Measurements from ENCODE around the gene GAK. TPM values are rescaled to one million over a fixed set of nuclear protein-coding genes. Genes with fewer than 3 reads are reported as not detected.

The GAK gene
- total RNA-seq, 4 donors from 2014 or later: 230 to 882 (median 305) TPM

DNA sequence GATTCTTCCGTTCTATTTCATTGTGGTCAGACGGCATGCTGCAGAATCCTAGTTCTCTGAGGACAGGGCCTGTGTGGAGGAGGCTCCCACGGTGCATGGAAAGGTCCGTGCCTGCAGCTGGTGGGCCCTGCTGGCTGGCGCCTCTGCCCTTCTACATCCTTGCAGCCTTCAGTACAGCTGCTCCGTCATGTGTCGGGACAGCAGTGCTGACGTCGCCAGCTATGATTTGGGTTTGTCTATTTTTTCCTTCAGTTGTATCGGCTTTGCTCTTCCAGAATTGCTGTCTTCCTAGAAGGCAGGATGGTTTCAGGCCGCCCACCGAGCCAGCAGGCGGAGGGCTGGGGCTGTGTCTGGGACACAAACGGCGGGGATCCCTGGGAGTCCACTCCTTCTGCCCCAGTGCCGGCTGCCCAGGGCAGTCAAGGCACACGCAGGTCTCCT lies 74.1 kb downstream of the GAK start:
- Histone ChIP-seq H3K4me3 (no peak overlapping the region), H3K9me3 (no peaks in the 10 kb centered on the region), H3K36me3 (peaks cover 0 to 48% (median 23%) of the 10 kb centered on the region in 4 donors), H3K4me1 (no peaks in the 10 kb centered on the region), H3K27ac (no peak overlapping the region), H3K27me3 (no peaks in the 10 kb centered on the region)
- TF ChIP-seq POLR2AphosphoS5 (IDR thresholded peaks at IDR 0.05) (no peak), POLR2A (IDR thresholded peaks at IDR 0.05) (no peak), EP300 (IDR thresholded peaks at IDR 0.05; ENCODE audit: low read depth) (no peak)
- TF ChIP-seq, protein P1, sequence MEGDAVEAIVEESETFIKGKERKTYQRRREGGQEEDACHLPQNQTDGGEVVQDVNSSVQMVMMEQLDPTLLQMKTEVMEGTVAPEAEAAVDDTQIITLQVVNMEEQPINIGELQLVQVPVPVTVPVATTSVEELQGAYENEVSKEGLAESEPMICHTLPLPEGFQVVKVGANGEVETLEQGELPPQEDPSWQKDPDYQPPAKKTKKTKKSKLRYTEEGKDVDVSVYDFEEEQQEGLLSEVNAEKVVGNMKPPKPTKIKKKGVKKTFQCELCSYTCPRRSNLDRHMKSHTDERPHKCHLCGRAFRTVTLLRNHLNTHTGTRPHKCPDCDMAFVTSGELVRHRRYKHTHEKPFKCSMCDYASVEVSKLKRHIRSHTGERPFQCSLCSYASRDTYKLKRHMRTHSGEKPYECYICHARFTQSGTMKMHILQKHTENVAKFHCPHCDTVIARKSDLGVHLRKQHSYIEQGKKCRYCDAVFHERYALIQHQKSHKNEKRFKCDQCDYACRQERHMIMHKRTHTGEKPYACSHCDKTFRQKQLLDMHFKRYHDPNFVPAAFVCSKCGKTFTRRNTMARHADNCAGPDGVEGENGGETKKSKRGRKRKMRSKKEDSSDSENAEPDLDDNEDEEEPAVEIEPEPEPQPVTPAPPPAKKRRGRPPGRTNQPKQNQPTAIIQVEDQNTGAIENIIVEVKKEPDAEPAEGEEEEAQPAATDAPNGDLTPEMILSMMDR (IDR thresholded peaks at IDR 0.05): no peak
- DNase-seq: no peak
- intact Hi-C loops (cut with DNase I; ENCODE audit: low total_unique reads) (no loop called here), in situ Hi-C loops (cut with MboI; ENCODE audit: low pct_ligation_motif_present in 1 of 4, low pct_unique_long_range_greater_than_20kb in 1 of 4, low sequenced_read_pairs in 3 of 4) (no loop called here)
- WGBS, 2 donors (ENCODE audit: low coverage in 1 of 2): 93% methylated on average over 17 of the region's 17 CpGs; no CpG with 5 or more reads in 1 of the 2 donors

DNA sequence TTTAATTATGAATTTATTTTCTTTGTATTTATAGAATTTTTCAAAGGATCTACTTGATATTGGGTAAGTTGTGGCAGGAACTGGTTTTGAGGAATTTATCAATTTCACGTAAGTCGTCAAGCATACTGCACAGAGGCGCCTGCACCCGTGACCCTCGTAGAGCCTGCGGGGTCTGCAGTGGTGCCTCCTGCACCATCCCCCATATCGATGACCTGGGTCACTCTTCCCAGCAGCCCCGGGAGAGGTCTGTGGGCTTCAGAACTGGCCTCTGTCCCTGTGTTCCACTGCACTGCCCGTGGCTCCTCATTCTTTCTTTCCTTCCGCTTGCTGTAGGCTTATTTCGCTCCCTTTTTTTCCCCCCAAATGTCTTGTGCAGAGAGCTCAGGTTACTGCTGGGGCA lies 74.7 kb downstream of the GAK start:
- WGBS, 2 donors (ENCODE audit: low coverage in 1 of 2): 91% methylated on average over 11 of the region's 11 CpGs; no CpG with 5 or more reads in 1 of the 2 donors

DNA sequence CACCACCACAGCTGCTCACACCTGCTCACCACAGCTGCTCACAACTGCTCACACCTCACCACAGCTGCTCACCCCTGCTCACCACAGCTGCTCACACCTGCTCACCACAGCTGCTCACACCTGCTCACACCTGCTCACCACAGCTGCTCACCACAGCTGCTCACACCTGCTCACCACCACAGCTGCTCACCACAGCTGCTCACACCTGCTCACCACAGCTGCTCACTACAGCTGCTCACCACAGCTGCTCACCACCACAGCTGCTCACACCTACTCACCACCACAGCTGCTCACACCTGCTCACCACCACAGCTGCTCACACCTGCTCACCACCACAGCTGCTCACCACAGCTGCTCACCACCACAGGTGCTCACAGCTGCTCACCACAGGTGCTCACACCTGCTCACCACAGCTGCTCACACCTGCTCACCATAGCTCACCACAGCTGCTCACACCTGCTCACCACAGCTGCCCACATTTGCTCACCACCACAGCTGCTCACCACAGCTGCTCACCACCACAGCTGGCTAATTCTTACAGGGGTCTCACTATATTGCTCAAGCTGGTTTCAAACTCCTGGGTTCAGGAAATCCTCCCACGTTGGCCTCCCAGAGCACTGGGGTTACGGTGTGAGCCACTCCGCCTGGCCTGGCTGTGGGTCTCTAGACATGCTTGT lies 75.8 kb downstream of the GAK start:
- WGBS, 2 donors (ENCODE audit: low coverage in 1 of 2): 84% methylated on average over 3 of the region's 3 CpGs; no CpG with 5 or more reads in 1 of the 2 donors
- no peak overlapping the region for H3K27ac ChIP-seq
- in situ Hi-C loops (cut with MboI; ENCODE audit: low pct_ligation_motif_present in 1 of 4, low pct_unique_long_range_greater_than_20kb in 1 of 4, low sequenced_read_pairs in 3 of 4) (no loop called here), intact Hi-C loops (cut with DNase I; ENCODE audit: low total_unique reads) (no loop called here)
- TF ChIP-seq, protein P1 (IDR thresholded peaks at IDR 0.05): no peak
- TF ChIP-seq EP300 (IDR thresholded peaks at IDR 0.05; ENCODE audit: low read depth) (no peak), POLR2A (IDR thresholded peaks at IDR 0.05) (no peak), POLR2AphosphoS5 (IDR thresholded peaks at IDR 0.05) (no peak)
- no peak for DNase-seq
- no peak overlapping the region for H3K4me3 ChIP-seq
- H3K36me3 ChIP-seq: peaks cover 0 to 43% (median 22%) of the 10 kb centered on the region in 4 donors
- no peaks in the 10 kb centered on the region for H3K4me1 ChIP-seq
- no peaks in the 10 kb centered on the region for H3K9me3 ChIP-seq
- H3K27me3 ChIP-seq: no peaks in the 10 kb centered on the region

More for the DNA sequence above, 74.7 kb downstream of the GAK start:
- H3K27me3 ChIP-seq: no peaks in the 10 kb centered on the region
- no peak overlapping the region for H3K4me3 ChIP-seq
- intact Hi-C loops (cut with DNase I; ENCODE audit: low total_unique reads): no loop called here
- TF ChIP-seq, protein P1 (IDR thresholded peaks at IDR 0.05): no peak
- no peak for TF ChIP-seq POLR2AphosphoS5 (IDR thresholded peaks at IDR 0.05)
- TF ChIP-seq POLR2A (IDR thresholded peaks at IDR 0.05): no peak
- no peak for TF ChIP-seq EP300 (IDR thresholded peaks at IDR 0.05; ENCODE audit: low read depth)
- DNase-seq: no peak
- H3K4me1 ChIP-seq: no peaks in the 10 kb centered on the region
- peaks cover 0 to 43% (median 23%) of the 10 kb centered on the region in 4 donors for H3K36me3 ChIP-seq
- H3K9me3 ChIP-seq: no peaks in the 10 kb centered on the region
- in situ Hi-C loops (cut with MboI; ENCODE audit: low pct_ligation_motif_present in 1 of 4, low pct_unique_long_range_greater_than_20kb in 1 of 4, low sequenced_read_pairs in 3 of 4): no loop called here
- H3K27ac ChIP-seq: no peak overlapping the region

DNA sequence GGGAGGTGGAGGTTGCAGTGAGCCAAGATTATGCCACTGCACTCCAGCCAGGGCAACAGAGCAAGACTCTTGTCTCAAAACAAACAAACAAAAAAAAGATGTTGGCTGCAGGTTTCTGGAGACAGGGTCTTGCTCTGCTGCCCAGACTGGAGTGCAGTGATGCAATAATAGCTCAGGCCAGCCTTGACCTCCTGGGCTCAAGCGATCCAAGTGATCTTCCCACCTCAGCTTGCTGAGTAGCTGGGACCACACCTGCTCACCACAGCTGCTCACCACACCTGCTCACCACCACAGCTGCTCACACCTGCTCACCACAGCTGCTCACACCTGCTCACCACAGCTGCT lies 76.3 kb downstream of the GAK start:
- 36% methylated on average over 1 of the region's 1 CpG; no CpG with 5 or more reads in 1 of the 2 donors for WGBS, 2 donors (ENCODE audit: low coverage in 1 of 2)
- Histone ChIP-seq H3K4me1 (no peaks in the 10 kb centered on the region), H3K36me3 (peaks cover 0 to 47% (median 22%) of the 10 kb centered on the region in 4 donors), H3K4me3 (no peak overlapping the region), H3K9me3 (no peaks in the 10 kb centered on the region), H3K27ac (no peak overlapping the region), H3K27me3 (no peaks in the 10 kb centered on the region)
- TF ChIP-seq, protein P1 (IDR thresholded peaks at IDR 0.05): no peak
- TF ChIP-seq POLR2A (IDR thresholded peaks at IDR 0.05) (no peak), EP300 (IDR thresholded peaks at IDR 0.05; ENCODE audit: low read depth) (no peak), POLR2AphosphoS5 (IDR thresholded peaks at IDR 0.05) (no peak)
- in situ Hi-C loops (cut with MboI; ENCODE audit: low pct_ligation_motif_present in 1 of 4, low pct_unique_long_range_greater_than_20kb in 1 of 4, low sequenced_read_pairs in 3 of 4): no loop called here
- DNase-seq: no peak
- intact Hi-C loops (cut with DNase I; ENCODE audit: low total_unique reads): no loop called here

Measured in transverse colon (tissue), 4 donors.